Measurements from ENCODE around the gene COL19A1. TPM values are rescaled to one million over a fixed set of nuclear protein-coding genes. Genes with fewer than 3 reads are reported as not detected.

COL19A1 gene
- total RNA-seq, 2 donors from 2014 or later: 1.4 to 1.5 TPM

DNA sequence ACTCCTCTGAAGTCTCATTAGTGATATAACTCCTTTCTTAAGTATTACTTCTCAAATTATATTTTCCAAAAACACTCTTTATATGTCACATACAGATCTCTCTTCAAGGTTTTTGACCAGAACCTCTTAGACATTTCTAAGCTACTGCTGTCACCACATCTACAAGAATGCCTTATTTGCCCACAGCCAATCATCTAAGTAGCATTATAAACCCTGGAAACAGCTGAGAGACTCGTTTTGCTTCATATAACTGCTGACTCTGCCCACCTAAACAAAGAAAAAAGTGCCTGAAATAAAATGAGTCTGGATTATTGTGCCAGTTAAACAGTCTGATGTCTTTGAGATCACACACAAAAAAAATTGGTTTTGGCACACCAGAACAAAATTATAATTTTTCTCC lies 270.6 kb downstream of the COL19A1 start:
- H3K27ac Mint-ChIP-seq: no peak overlapping the region
- no peaks in the 10 kb centered on the region for H3K36me3 Mint-ChIP-seq (ENCODE audit: low read depth)
- Histone ChIP-seq H3K4me3 (ENCODE audit: low read length) (no peak overlapping the region), H3K27ac (ENCODE audit: low read depth, low read length) (no peak overlapping the region), H3K4me1 (ENCODE audit: control insufficient read depth, insufficient read depth, low read length) (no peaks in the 10 kb centered on the region), H3K9me3 (ENCODE audit: control insufficient read depth, low read length) (peaks cover 5% of the 10 kb centered on the region), H3K9ac (ENCODE audit: extremely low read depth, low read length, poor library complexity, severe bottlenecking) (no peak overlapping the region), H3K36me3 (ENCODE audit: control insufficient read depth, insufficient read depth, low read length) (no peaks in the 10 kb centered on the region), H3K27me3 (ENCODE audit: control insufficient read depth, insufficient read depth, low read length, poor library complexity, severe bottlenecking) (no peaks in the 10 kb centered on the region)
- peaks cover 17% of the 10 kb centered on the region for H3K4me1 Mint-ChIP-seq
- TF ChIP-seq, protein P1, sequence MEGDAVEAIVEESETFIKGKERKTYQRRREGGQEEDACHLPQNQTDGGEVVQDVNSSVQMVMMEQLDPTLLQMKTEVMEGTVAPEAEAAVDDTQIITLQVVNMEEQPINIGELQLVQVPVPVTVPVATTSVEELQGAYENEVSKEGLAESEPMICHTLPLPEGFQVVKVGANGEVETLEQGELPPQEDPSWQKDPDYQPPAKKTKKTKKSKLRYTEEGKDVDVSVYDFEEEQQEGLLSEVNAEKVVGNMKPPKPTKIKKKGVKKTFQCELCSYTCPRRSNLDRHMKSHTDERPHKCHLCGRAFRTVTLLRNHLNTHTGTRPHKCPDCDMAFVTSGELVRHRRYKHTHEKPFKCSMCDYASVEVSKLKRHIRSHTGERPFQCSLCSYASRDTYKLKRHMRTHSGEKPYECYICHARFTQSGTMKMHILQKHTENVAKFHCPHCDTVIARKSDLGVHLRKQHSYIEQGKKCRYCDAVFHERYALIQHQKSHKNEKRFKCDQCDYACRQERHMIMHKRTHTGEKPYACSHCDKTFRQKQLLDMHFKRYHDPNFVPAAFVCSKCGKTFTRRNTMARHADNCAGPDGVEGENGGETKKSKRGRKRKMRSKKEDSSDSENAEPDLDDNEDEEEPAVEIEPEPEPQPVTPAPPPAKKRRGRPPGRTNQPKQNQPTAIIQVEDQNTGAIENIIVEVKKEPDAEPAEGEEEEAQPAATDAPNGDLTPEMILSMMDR (conservative IDR thresholded peaks at IDR 0.05): no peak
- WGBS, 2 experiments (ENCODE audit: insufficient coverage in 1 of 2, insufficient read length in 1 of 2): 80 to 82% methylated on average over 1 of the region's 1 CpG
- no peaks in the 10 kb centered on the region for H3K27me3 Mint-ChIP-seq (ENCODE audit: insufficient read depth)
- DNase-seq: no peak
- H3K4me3 Mint-ChIP-seq: no peak overlapping the region
- H3K9me3 Mint-ChIP-seq: peaks cover 3% of the 10 kb centered on the region

DNA sequence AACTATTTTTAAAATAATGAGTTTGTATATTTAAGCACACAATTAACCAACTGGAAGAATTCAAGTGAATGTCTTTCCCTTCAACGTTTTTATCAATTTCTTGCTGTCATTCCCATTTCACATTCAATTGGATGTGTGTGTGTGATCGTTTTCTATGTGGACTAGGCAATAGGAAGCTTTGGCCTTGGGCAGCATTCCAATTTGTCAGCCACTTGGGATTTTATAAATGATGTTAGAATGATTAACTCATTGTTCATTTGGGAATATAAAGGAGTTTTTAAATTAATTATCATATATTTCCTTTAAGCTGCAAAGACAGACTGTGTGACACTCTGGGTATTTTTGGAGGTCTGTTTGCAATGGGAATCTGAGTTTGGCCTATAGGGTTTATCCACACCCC lies 274.1 kb downstream of the COL19A1 start:
- H3K9ac ChIP-seq (ENCODE audit: extremely low read depth, low read length, poor library complexity, severe bottlenecking): no peak overlapping the region
- no peaks in the 10 kb centered on the region for H3K27me3 ChIP-seq (ENCODE audit: control insufficient read depth, insufficient read depth, low read length, poor library complexity, severe bottlenecking)
- H3K27ac Mint-ChIP-seq: no peak overlapping the region
- DNase-seq: no peak
- no peaks in the 10 kb centered on the region for H3K27me3 Mint-ChIP-seq (ENCODE audit: insufficient read depth)
- TF ChIP-seq, protein P1 (conservative IDR thresholded peaks at IDR 0.05): no peak
- WGBS, 2 experiments (ENCODE audit: insufficient coverage in 1 of 2, insufficient read length in 1 of 2): 100% methylated on average over 2 of the region's 2 CpGs; no CpG with 5 or more reads in 1 of the 2 experiments
- no peaks in the 10 kb centered on the region for H3K36me3 Mint-ChIP-seq (ENCODE audit: low read depth)
- H3K4me1 Mint-ChIP-seq: peaks cover 7% of the 10 kb centered on the region
- peaks cover 1% of the 10 kb centered on the region for H3K9me3 Mint-ChIP-seq
- H3K9me3 ChIP-seq (ENCODE audit: control insufficient read depth, low read length): peaks cover 3% of the 10 kb centered on the region
- no peak overlapping the region for H3K4me3 Mint-ChIP-seq
- H3K4me3 ChIP-seq (ENCODE audit: low read length): no peak overlapping the region
- H3K4me1 ChIP-seq (ENCODE audit: control insufficient read depth, insufficient read depth, low read length): no peaks in the 10 kb centered on the region
- no peak overlapping the region for H3K27ac ChIP-seq (ENCODE audit: low read depth, low read length)
- H3K36me3 ChIP-seq (ENCODE audit: control insufficient read depth, insufficient read depth, low read length): no peaks in the 10 kb centered on the region

DNA sequence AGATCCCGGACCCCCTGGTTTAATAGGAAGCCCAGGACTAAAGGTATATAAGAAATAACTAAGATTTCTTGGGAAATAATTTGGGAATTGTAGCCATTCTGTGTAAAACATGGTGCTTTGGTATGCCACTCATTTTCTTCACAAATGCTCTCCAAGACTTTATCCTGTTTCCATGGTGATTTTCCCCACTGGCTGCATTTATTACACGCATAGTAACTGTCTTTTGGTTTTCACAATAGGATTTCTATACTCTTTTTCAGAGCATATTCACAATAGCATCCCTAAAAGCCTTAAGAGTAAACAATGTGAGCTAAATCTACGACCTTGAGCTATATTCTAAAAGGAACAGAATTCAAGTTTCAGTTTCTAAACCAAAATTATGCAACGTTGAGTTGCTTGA lies 275.7 kb downstream of the COL19A1 start:
- no peaks in the 10 kb centered on the region for H3K9me3 ChIP-seq (ENCODE audit: control insufficient read depth, low read length)
- no peaks in the 10 kb centered on the region for H3K36me3 ChIP-seq (ENCODE audit: control insufficient read depth, insufficient read depth, low read length)
- no peak overlapping the region for H3K9ac ChIP-seq (ENCODE audit: extremely low read depth, low read length, poor library complexity, severe bottlenecking)
- no peak overlapping the region for H3K4me3 Mint-ChIP-seq
- no peaks in the 10 kb centered on the region for H3K27me3 ChIP-seq (ENCODE audit: control insufficient read depth, insufficient read depth, low read length, poor library complexity, severe bottlenecking)
- no peak overlapping the region for H3K4me3 ChIP-seq (ENCODE audit: low read length)
- no peaks in the 10 kb centered on the region for H3K36me3 Mint-ChIP-seq (ENCODE audit: low read depth)
- DNase-seq: no peak
- WGBS, 2 experiments (ENCODE audit: insufficient coverage in 1 of 2, insufficient read length in 1 of 2): 90 to 93% methylated on average over 3 to 4 of the region's 4 CpGs
- no peaks in the 10 kb centered on the region for H3K4me1 ChIP-seq (ENCODE audit: control insufficient read depth, insufficient read depth, low read length)
- no peak overlapping the region for H3K27ac ChIP-seq (ENCODE audit: low read depth, low read length)
- no peaks in the 10 kb centered on the region for H3K27me3 Mint-ChIP-seq (ENCODE audit: insufficient read depth)
- H3K9me3 Mint-ChIP-seq: no peaks in the 10 kb centered on the region
- H3K4me1 Mint-ChIP-seq: peaks cover 3% of the 10 kb centered on the region
- TF ChIP-seq, protein P1 (conservative IDR thresholded peaks at IDR 0.05): no peak
- H3K27ac Mint-ChIP-seq: no peak overlapping the region
